Measurements from ENCODE around the gene ZNF573.
"Not testable (repeated sequence)": the region's sequence is repeated elsewhere in the genome, so short reads cannot be mapped to it uniquely, and the experiment has no call there.

The ZNF573 gene

GRCh38 chr19:37757683-37758082 is 21.7 kb downstream of the ZNF573 start:
- H3K27me3 ChIP-seq (ENCODE audit: low read depth, low read length); H3K4me3 ChIP-seq (ENCODE audit: low read depth in 1 of 2, low read length in 2 of 2); H3K9me3 ChIP-seq (ENCODE audit: control insufficient read depth in 1 of 2, low read length in 2 of 2); H3K27ac ChIP-seq (ENCODE audit: low read length); H3K4me1 ChIP-seq (ENCODE audit: control insufficient read depth in 1 of 2, insufficient read depth in 2 of 2, low read length in 2 of 2): not testable (repeated sequence)
- H3K36me3 ChIP-seq (ENCODE audit: control insufficient read depth in 1 of 2, insufficient read depth in 2 of 2, low read length in 2 of 2) = peaks cover 4 to 30% of the 10 kb centered on the region in 2 donors

- H3K9me3 ChIP-seq (ENCODE audit: control insufficient read depth in 1 of 2, low read length in 2 of 2) = peaks cover 32 to 55% of the 10 kb centered on the region in 2 donors
Observed at GRCh38 chr19:37738371-37738770, 41.0 kb downstream of the ZNF573 start.

GRCh38 chr19:37725181-37725580 is 54.2 kb downstream of the ZNF573 start:
- Histone ChIP-seq H3K36me3 (ENCODE audit: control insufficient read depth in 1 of 2, insufficient read depth in 2 of 2, low read length in 2 of 2) (no peaks in the 10 kb centered on the region), H3K27ac (ENCODE audit: low read length) (no peak overlapping the region), H3K4me3 (ENCODE audit: low read depth in 1 of 2, low read length in 2 of 2) (no peak overlapping the region), H3K4me1 (ENCODE audit: control insufficient read depth in 1 of 2, insufficient read depth in 2 of 2, low read length in 2 of 2) (no peaks in the 10 kb centered on the region), H3K27me3 (ENCODE audit: low read depth, low read length) (no peaks in the 10 kb centered on the region), H3K9me3 (ENCODE audit: control insufficient read depth in 1 of 2, low read length in 2 of 2) (no peaks in the 10 kb centered on the region)

More at GRCh38 chr19:37738371-37738770, 41.0 kb downstream of the ZNF573 start:
- Histone ChIP-seq H3K4me1 (ENCODE audit: control insufficient read depth in 1 of 2, insufficient read depth in 2 of 2, low read length in 2 of 2) (no peaks in the 10 kb centered on the region), H3K27me3 (ENCODE audit: low read depth, low read length) (no peaks in the 10 kb centered on the region), H3K27ac (ENCODE audit: low read length) (no peak overlapping the region), H3K36me3 (ENCODE audit: control insufficient read depth in 1 of 2, insufficient read depth in 2 of 2, low read length in 2 of 2) (peaks cover 18 to 72% of the 10 kb centered on the region in 2 donors), H3K4me3 (ENCODE audit: low read depth in 1 of 2, low read length in 2 of 2) (peak overlapping the region in 1 of 2 donors; percentile 43)

DNA sequence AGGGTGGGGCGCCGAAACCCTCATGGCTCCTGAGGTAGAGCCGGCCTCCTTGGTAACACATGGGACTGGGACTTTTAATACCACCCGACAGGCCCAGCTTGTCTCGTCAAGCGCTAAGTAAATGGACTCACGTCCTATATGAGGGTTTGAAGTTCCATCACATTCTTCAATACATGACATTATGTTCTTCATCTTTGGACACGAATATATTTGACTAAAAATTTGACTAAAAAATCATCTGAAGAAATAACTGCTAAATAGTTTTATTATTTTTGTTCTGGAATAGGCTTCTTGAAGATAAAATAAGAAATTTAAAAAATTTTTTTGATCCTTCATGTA is 59.5 kb downstream of the ZNF573 start:
- H3K27me3 ChIP-seq (ENCODE audit: low read depth, low read length) = no peaks in the 10 kb centered on the region
- no peaks in the 10 kb centered on the region for H3K36me3 ChIP-seq (ENCODE audit: control insufficient read depth in 1 of 2, insufficient read depth in 2 of 2, low read length in 2 of 2)
- peak overlapping the region; percentile 35 for H3K27ac ChIP-seq (ENCODE audit: low read length)
- no peaks in the 10 kb centered on the region for H3K9me3 ChIP-seq (ENCODE audit: control insufficient read depth in 1 of 2, low read length in 2 of 2)
- H3K4me1 ChIP-seq (ENCODE audit: control insufficient read depth in 1 of 2, insufficient read depth in 2 of 2, low read length in 2 of 2) = peaks cover 11 to 12% of the 10 kb centered on the region in 2 donors
- peak overlapping the region; percentile 79 to 99 for H3K4me3 ChIP-seq (ENCODE audit: low read depth in 1 of 2, low read length in 2 of 2)

DNA sequence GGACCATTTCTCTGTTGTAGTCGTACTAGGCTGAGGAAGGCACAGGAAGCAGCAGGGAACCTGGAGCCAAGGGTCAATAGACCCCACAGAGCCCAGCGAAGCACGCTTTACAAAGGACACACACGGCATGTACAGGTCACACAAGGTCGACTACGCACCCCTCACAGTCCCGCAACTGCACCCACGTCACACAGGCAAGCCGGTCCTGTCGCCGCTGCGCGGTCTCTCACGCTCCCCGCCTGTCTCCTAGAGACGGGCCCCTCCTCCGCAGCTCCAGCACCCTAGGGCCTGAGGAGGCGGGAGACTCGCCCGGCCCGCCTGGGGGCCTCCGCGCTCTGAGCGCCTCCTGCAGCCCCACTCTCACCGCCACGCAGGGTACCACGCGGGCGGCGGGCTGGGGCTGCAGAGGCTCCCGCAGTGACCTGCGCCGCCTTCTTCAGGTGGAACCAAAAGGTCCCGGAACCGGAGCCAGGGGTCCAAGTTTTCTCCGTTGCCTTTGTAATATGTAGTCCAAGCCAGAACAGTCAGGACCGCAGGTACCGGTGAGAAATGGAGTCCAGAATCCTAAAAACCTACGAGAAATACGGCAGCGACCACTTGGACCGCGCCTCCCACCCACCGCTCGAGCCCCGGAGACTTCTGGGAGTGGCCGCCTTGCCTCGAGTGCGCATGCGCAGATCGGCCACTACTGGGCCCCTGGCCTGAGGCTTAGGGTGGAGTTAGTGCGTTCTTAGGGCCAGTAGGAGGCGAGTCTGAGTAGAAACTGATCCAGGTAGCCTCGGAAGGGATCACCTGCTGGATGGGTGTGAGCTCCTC is 60.1 kb downstream of the ZNF573 start, which contains the start of gene ZNF607:
TSS of gene ZNF607 (minus strand) at position 651 of the 816 bp plus-strand sequence. CDS start 8,143 bp downstream, outside the sequence.
- Histone ChIP-seq H3K4me1 (ENCODE audit: control insufficient read depth in 1 of 2, insufficient read depth in 2 of 2, low read length in 2 of 2) (peaks cover 11 to 12% of the 10 kb centered on the region in 2 donors), H3K36me3 (ENCODE audit: control insufficient read depth in 1 of 2, insufficient read depth in 2 of 2, low read length in 2 of 2) (peaks cover 0 to 4% of the 10 kb centered on the region in 2 donors), H3K4me3 (ENCODE audit: low read depth in 1 of 2, low read length in 2 of 2) (peak within 1 kb of the TSS; percentile 79 to 99), H3K27ac (ENCODE audit: low read length) (peak within 1 kb of the TSS; percentile 35), H3K27me3 (ENCODE audit: low read depth, low read length) (no peaks in the 10 kb centered on the region), H3K9me3 (ENCODE audit: control insufficient read depth in 1 of 2, low read length in 2 of 2) (no peaks in the 10 kb centered on the region)

GRCh38 chr19:37718304-37718703 is 61.1 kb downstream of the ZNF573 start:
- H3K4me3 ChIP-seq (ENCODE audit: low read depth in 1 of 2, low read length in 2 of 2) = peak overlapping the region; percentile 79 to 99
- no peak overlapping the region for H3K27ac ChIP-seq (ENCODE audit: low read length)
- peaks cover 0 to 4% of the 10 kb centered on the region in 2 donors for H3K36me3 ChIP-seq (ENCODE audit: control insufficient read depth in 1 of 2, insufficient read depth in 2 of 2, low read length in 2 of 2)
- H3K27me3 ChIP-seq (ENCODE audit: low read depth, low read length) = no peaks in the 10 kb centered on the region
- no peaks in the 10 kb centered on the region for H3K9me3 ChIP-seq (ENCODE audit: control insufficient read depth in 1 of 2, low read length in 2 of 2)
- H3K4me1 ChIP-seq (ENCODE audit: control insufficient read depth in 1 of 2, insufficient read depth in 2 of 2, low read length in 2 of 2) = peaks cover 11 to 12% of the 10 kb centered on the region in 2 donors

DNA sequence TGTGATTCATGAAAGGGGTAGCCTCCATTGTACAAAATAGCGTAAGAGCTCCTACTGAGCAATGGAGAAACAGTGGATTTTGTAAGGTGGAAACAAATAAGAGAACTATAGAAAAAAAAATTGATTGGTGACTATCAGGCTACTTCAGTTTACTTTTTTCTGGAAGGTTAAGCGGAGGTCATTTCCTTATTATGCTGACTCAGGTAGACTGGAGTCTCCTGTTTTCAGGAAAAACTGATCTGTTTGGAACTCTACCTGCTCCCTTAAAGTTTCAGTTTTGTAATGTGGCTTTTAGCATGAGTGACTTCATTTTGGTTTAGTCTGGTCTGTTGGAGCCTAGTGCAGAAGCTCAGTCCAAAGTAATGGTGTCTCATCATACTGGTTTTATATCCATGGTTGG is 63.2 kb downstream of the ZNF573 start:
- Histone ChIP-seq H3K4me1 (ENCODE audit: control insufficient read depth in 1 of 2, insufficient read depth in 2 of 2, low read length in 2 of 2) (peaks cover 11 to 12% of the 10 kb centered on the region in 2 donors), H3K9me3 (ENCODE audit: control insufficient read depth in 1 of 2, low read length in 2 of 2) (peaks cover 0 to 4% of the 10 kb centered on the region in 2 donors)

GRCh38 chr19:37706052-37706605 is 73.3 kb downstream of the ZNF573 start:
- H3K27ac ChIP-seq (ENCODE audit: low read length) = no peak overlapping the region
- no peak overlapping the region for H3K4me3 ChIP-seq (ENCODE audit: low read depth in 1 of 2, low read length in 2 of 2)
- H3K4me1 ChIP-seq (ENCODE audit: control insufficient read depth in 1 of 2, insufficient read depth in 2 of 2, low read length in 2 of 2) = no peaks in the 10 kb centered on the region
- H3K27me3 ChIP-seq (ENCODE audit: low read depth, low read length) = no peaks in the 10 kb centered on the region
- peaks cover 0 to 3% of the 10 kb centered on the region in 2 donors for H3K9me3 ChIP-seq (ENCODE audit: control insufficient read depth in 1 of 2, low read length in 2 of 2)
- peaks cover 5 to 50% of the 10 kb centered on the region in 2 donors for H3K36me3 ChIP-seq (ENCODE audit: control insufficient read depth in 1 of 2, insufficient read depth in 2 of 2, low read length in 2 of 2)

More for the DNA sequence above, 63.2 kb downstream of the ZNF573 start:
- Histone ChIP-seq H3K27me3 (ENCODE audit: low read depth, low read length) (no peaks in the 10 kb centered on the region), H3K36me3 (ENCODE audit: control insufficient read depth in 1 of 2, insufficient read depth in 2 of 2, low read length in 2 of 2) (peaks cover 0 to 12% of the 10 kb centered on the region in 2 donors), H3K27ac (ENCODE audit: low read length) (no peak overlapping the region), H3K4me3 (ENCODE audit: low read depth in 1 of 2, low read length in 2 of 2) (no peak overlapping the region)

DNA sequence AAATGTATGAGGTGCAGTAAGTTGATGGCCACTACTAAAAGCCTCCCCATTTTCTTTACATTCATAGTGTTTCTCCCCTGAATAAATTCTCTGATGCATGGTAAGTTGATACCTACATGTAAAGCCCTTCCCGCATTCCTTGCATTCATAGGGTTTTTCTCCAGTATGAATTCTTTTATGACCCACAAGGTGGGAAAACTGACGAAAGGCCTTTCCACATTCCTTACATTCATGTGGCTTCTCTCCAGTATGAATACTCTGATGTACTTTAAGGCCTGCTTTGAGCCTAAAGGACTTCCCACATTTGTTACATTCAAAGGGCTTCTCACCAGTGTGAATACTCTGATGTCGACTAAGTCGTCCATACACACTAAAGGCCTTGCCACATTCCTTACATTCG is 80.3 kb downstream of the ZNF573 start:
- no peak overlapping the region for H3K27ac ChIP-seq (ENCODE audit: low read length)
- H3K27me3 ChIP-seq (ENCODE audit: low read depth, low read length) = no peaks in the 10 kb centered on the region
- H3K9me3 ChIP-seq (ENCODE audit: control insufficient read depth in 1 of 2, low read length in 2 of 2) = peaks cover 14 to 15% of the 10 kb centered on the region in 2 donors
- no peaks in the 10 kb centered on the region for H3K4me1 ChIP-seq (ENCODE audit: control insufficient read depth in 1 of 2, insufficient read depth in 2 of 2, low read length in 2 of 2)
- peaks cover 18 to 46% of the 10 kb centered on the region in 2 donors for H3K36me3 ChIP-seq (ENCODE audit: control insufficient read depth in 1 of 2, insufficient read depth in 2 of 2, low read length in 2 of 2)
- H3K4me3 ChIP-seq (ENCODE audit: low read depth in 1 of 2, low read length in 2 of 2) = peak overlapping the region in 1 of 2 donors; percentile 19

GRCh38 chr19:37698216-37698615 is 81.2 kb downstream of the ZNF573 start:
- no peaks in the 10 kb centered on the region for H3K4me1 ChIP-seq (ENCODE audit: control insufficient read depth in 1 of 2, insufficient read depth in 2 of 2, low read length in 2 of 2)
- H3K27ac ChIP-seq (ENCODE audit: low read length) = no peak overlapping the region
- H3K9me3 ChIP-seq (ENCODE audit: control insufficient read depth in 1 of 2, low read length in 2 of 2) = peaks cover 14 to 15% of the 10 kb centered on the region in 2 donors
- H3K27me3 ChIP-seq (ENCODE audit: low read depth, low read length) = no peaks in the 10 kb centered on the region
- H3K36me3 ChIP-seq (ENCODE audit: control insufficient read depth in 1 of 2, insufficient read depth in 2 of 2, low read length in 2 of 2) = peaks cover 18 to 46% of the 10 kb centered on the region in 2 donors
- no peak overlapping the region for H3K4me3 ChIP-seq (ENCODE audit: low read depth in 1 of 2, low read length in 2 of 2)

DNA sequence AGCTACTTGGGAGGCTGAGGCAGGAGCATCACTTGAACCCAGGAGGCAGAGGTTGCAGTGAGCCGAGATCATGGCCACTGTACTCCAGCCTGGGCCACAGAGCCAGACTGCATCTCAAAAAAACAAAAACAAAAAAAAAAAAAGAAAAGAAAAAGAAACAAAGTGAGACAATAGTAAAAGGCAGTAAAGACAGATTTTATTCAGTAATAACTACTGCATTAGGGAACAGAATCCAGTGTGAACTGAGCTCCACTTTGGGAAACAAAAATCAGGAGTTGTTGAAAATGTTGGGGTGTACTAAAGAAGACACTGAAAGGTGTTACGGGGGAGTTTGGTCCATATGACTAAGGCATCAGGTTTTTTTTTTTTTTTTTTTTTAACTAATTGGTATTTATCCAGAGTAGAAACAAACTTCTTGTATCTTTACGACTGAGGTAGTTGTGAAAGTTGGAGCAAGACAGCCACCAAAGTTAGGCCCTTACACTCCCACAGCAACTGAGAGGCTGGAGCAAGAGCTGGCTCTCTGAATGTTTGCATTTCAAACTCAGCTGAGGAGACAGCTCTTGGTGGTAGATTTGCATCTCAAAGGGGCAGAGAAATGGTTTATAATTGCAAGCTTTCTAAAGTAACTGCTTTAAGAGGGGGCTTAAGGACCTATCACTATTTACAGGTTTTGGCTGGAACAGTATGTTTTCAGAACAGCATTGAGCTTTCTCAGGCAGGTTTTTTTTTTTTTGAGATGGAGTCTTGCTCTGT is 84.1 kb downstream of the ZNF573 start:
- Histone ChIP-seq H3K4me3 (ENCODE audit: low read depth in 1 of 2, low read length in 2 of 2) (no peak overlapping the region), H3K9me3 (ENCODE audit: control insufficient read depth in 1 of 2, low read length in 2 of 2) (peaks cover 12 to 14% of the 10 kb centered on the region in 2 donors), H3K27me3 (ENCODE audit: low read depth, low read length) (no peaks in the 10 kb centered on the region), H3K27ac (ENCODE audit: low read length) (no peak overlapping the region), H3K4me1 (ENCODE audit: control insufficient read depth in 1 of 2, insufficient read depth in 2 of 2, low read length in 2 of 2) (no peaks in the 10 kb centered on the region), H3K36me3 (ENCODE audit: control insufficient read depth in 1 of 2, insufficient read depth in 2 of 2, low read length in 2 of 2) (peaks cover 18 to 39% of the 10 kb centered on the region in 2 donors)
